HEK293 (cell line): Measurements from ENCODE around the gene FGD6.

Experiments used
- CTCF ChIA-PET: fragments of 350-600 bp; formaldehyde crosslinking; extraction: SDS; loops from one replicate; lab custom pipeline; 2021; ENCODE audit warnings: antibody characterized with exemption; lab: Yijun Ruan, JAX
- POLR2A ChIA-PET: fragments of 300-600 bp; formaldehyde crosslinking; extraction: SDS; loops from one replicate; lab custom pipeline; 2020; ENCODE audit warnings: antibody characterized with exemption, inconsistent platforms; lab: Yijun Ruan, JAX
- H3K27ac ChIP-seq: fragments of 200-500 bp; sonication (Bioruptor generic); 2 replicates; pipeline ENCODE4 v1.5.1; 2014; ENCODE audit warnings: low read depth, low read length, control low read depth, inconsistent platforms; ENCODE audit errors: extremely low read depth
- H3K36me3 ChIP-seq, 2 experiments: fragments of 200-500 bp in 1 of 2; sonication (Bioruptor generic) in 1 of 2; 1 replicate in 1 of 2; 2 replicates in 1 of 2; pipeline ENCODE4 v1.5.1; 2014 to 2017; ENCODE audit warnings: inconsistent platforms in 2 of 2, low read length in 2 of 2; ENCODE audit not compliant: control insufficient read depth in 2 of 2, insufficient read depth in 1 of 2
- H3K4me1 ChIP-seq: fragments of 200-500 bp; sonication (Bioruptor generic); 2 replicates; pipeline ENCODE4 v1.5.1; 2014; ENCODE audit warnings: mild to moderate bottlenecking, low read length, inconsistent platforms; ENCODE audit not compliant: control insufficient read depth, insufficient read depth
- H3K4me3 ChIP-seq: 2 replicates; pipeline ENCODE4 v1.5.1; 2011; ENCODE audit warnings: low read depth, mild to moderate bottlenecking, control low read depth, low read length, moderate library complexity
- H3K9me3 ChIP-seq: fragments of 200-500 bp; sonication (Bioruptor generic); 2 replicates; pipeline ENCODE4 v1.5.1; 2014; ENCODE audit warnings: low read depth, low read length, inconsistent platforms; ENCODE audit not compliant: control insufficient read depth, insufficient read depth
- EGR2 ChIP-seq: fragments of 450-650 bp; formaldehyde crosslinking; IDR thresholded peaks from 2 replicates; pipeline ENCODE4 v1.5.1; 2016; ENCODE audit warnings: low read depth, missing biosample characterization, missing genetic modification characterization
- FEZF1 ChIP-seq: fragments of 450-650 bp; formaldehyde crosslinking; IDR thresholded peaks from 2 replicates; pipeline ENCODE4 v1.5.1; 2016; ENCODE audit warnings: missing biosample characterization, missing genetic modification characterization
- GLI2 ChIP-seq: fragments of 450-650 bp; formaldehyde crosslinking; IDR thresholded peaks from 2 replicates; pipeline ENCODE4; 2017; ENCODE audit warnings: missing biosample characterization, missing genetic modification characterization, low read depth, borderline replicate concordance
- KLF16 ChIP-seq: fragments of 450-650 bp; formaldehyde crosslinking; IDR thresholded peaks from 2 replicates; pipeline ENCODE4 v1.5.1; 2017; ENCODE audit warnings: missing biosample characterization, missing genetic modification characterization
- RBAK ChIP-seq: fragments of 450-650 bp; formaldehyde crosslinking; IDR thresholded peaks from 2 replicates; pipeline ENCODE4 v1.5.1; 2016; ENCODE audit warnings: missing biosample characterization, missing genetic modification characterization
- YY2 ChIP-seq: fragments of 450-650 bp; formaldehyde crosslinking; IDR thresholded peaks from 2 replicates; pipeline ENCODE4 v1.5.1; 2016; ENCODE audit warnings: missing biosample characterization, missing genetic modification characterization
- ZIC2 ChIP-seq: fragments of 450-650 bp; formaldehyde crosslinking; IDR thresholded peaks from 2 replicates; pipeline ENCODE4 v1.5.1; 2016; ENCODE audit warnings: missing biosample characterization, missing genetic modification characterization
- ZNF10 ChIP-seq: fragments of 450-650 bp; formaldehyde crosslinking; IDR thresholded peaks from 2 replicates; pipeline ENCODE4 v1.5.1; 2017; ENCODE audit warnings: missing biosample characterization, missing genetic modification characterization
- ZNF148 ChIP-seq: fragments of 450-650 bp; formaldehyde crosslinking; IDR thresholded peaks from 2 replicates; pipeline ENCODE4 v1.5.0; 2017; ENCODE audit warnings: missing biosample characterization, missing genetic modification characterization, borderline replicate concordance
- ZNF214 ChIP-seq: fragments of 450-650 bp; formaldehyde crosslinking; IDR thresholded peaks from 2 replicates; pipeline ENCODE4 v1.5.1; 2017; ENCODE audit warnings: missing biosample characterization, mild to moderate bottlenecking, missing genetic modification characterization, borderline replicate concordance
- ZNF24 ChIP-seq: fragments of 450-650 bp; formaldehyde crosslinking; IDR thresholded peaks from 2 replicates; pipeline ENCODE4 v1.5.1; 2016; ENCODE audit warnings: missing biosample characterization, missing genetic modification characterization
- ZNF311 ChIP-seq: fragments of 450-650 bp; formaldehyde crosslinking; IDR thresholded peaks from 2 replicates; pipeline ENCODE4 v1.5.1; 2017; ENCODE audit warnings: missing biosample characterization, missing genetic modification characterization, borderline replicate concordance
- ZNF335 ChIP-seq: fragments of 450-650 bp; formaldehyde crosslinking; conservative IDR thresholded peaks from 2 replicates; pipeline ENCODE4 v1.5.1; 2016; ENCODE audit warnings: missing biosample characterization, missing genetic modification characterization
- ZNF423 ChIP-seq: fragments of 450-650 bp; formaldehyde crosslinking; IDR thresholded peaks from 2 replicates; pipeline ENCODE4 v1.5.1; 2016; ENCODE audit warnings: missing biosample characterization, missing genetic modification characterization
- ZNF544 ChIP-seq: fragments of 450-650 bp; formaldehyde crosslinking; IDR thresholded peaks from 2 replicates; pipeline ENCODE4 v1.5.0; 2017; ENCODE audit warnings: missing biosample characterization, missing genetic modification characterization
- ZNF558 ChIP-seq: fragments of 450-650 bp; formaldehyde crosslinking; IDR thresholded peaks from 2 replicates; pipeline ENCODE4 v1.5.1; 2016; ENCODE audit warnings: missing biosample characterization, missing genetic modification characterization
- ZNF585B ChIP-seq: fragments of 450-650 bp; formaldehyde crosslinking; IDR thresholded peaks from 2 replicates; pipeline ENCODE4 v1.5.1; 2016; ENCODE audit warnings: missing biosample characterization, missing genetic modification characterization
- ZNF623 ChIP-seq: fragments of 450-650 bp; formaldehyde crosslinking; IDR thresholded peaks from 2 replicates; pipeline ENCODE4 v1.5.1; 2016; ENCODE audit warnings: missing biosample characterization, missing genetic modification characterization
- ZNF658 ChIP-seq: fragments of 450-650 bp; formaldehyde crosslinking; IDR thresholded peaks from 2 replicates; pipeline ENCODE4; 2016; ENCODE audit warnings: missing biosample characterization, missing genetic modification characterization
- ZNF664 ChIP-seq: fragments of 450-650 bp; formaldehyde crosslinking; IDR thresholded peaks from 2 replicates; pipeline ENCODE4 v1.5.1; 2016; ENCODE audit warnings: missing biosample characterization, missing genetic modification characterization
- ZNF791 ChIP-seq: fragments of 450-650 bp; formaldehyde crosslinking; IDR thresholded peaks from 2 replicates; pipeline ENCODE4 v1.5.1; 2016; ENCODE audit warnings: missing biosample characterization, missing genetic modification characterization
- ZNF830 ChIP-seq: fragments of 450-650 bp; IDR thresholded peaks from 2 replicates; pipeline ENCODE4 v1.5.0; 2018; ENCODE audit warnings: missing biosample characterization, missing genetic modification characterization, low read depth, mild to moderate bottlenecking, moderate library complexity
- ZSCAN18 ChIP-seq: fragments of 450-650 bp; formaldehyde crosslinking; IDR thresholded peaks from 2 replicates; pipeline ENCODE4 v1.5.1; 2016; ENCODE audit warnings: missing biosample characterization, missing genetic modification characterization
- ZSCAN5A ChIP-seq: fragments of 450-650 bp; formaldehyde crosslinking; IDR thresholded peaks from 2 replicates; pipeline ENCODE4 v1.5.1; 2016; ENCODE audit warnings: missing biosample characterization, missing genetic modification characterization
- TF ChIP-seq, protein P1 (sequence below): fragments of 450-650 bp; formaldehyde crosslinking; IDR thresholded peaks from 2 replicates; pipeline ENCODE4 v1.5.1; 2016; ENCODE audit warnings: missing biosample characterization, missing genetic modification characterization
- TF ChIP-seq, protein P2 (sequence below): IDR thresholded peaks from 2 replicates; pipeline ENCODE4 v1.6.1; 2011; ENCODE audit warnings: mild to moderate bottlenecking, low read depth, low read length, borderline replicate concordance

Gene FGD6

DNA sequence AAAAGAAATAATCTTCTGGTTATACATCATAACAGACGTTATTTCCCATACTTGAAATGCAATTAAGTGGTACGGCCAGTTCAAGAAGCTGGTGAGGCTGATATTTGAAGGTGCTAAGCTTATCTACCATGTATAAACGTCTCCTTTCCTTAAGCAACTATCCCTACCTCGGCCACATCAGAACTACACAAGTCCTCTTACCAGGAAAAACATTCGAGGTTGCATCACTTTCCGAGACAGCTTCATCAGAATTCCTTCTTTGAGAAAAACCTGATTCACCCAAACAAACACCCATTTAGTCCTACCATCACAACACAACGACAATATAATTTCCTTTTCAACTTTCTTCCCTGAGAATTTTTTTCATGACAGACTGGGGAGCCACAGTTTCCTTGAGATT is 109.9 kb downstream of the FGD6 start:
- Histone ChIP-seq H3K4me1 (peaks cover 7% of the 10 kb centered on the region), H3K36me3 (no peaks in the 10 kb centered on the region; a peak in 1 of 3 replicates), H3K4me3 (no peak overlapping the region), H3K9me3 (no peaks in the 10 kb centered on the region), H3K27ac (no peak overlapping the region)
- POLR2A ChIA-PET, result no interaction called here
- CTCF ChIA-PET, result no interaction called here
- TF ChIP-seq ZNF214 (tag by site-specific recombination) (no peak), ZNF311 (tag by site-specific recombination) (no peak), ZNF585B (tag by site-specific recombination) (no peak), GLI2 (tag by site-specific recombination) (no peak), ZNF791 (tag by site-specific recombination) (no peak), EGR2 (tag by site-specific recombination) (no peak), ZNF148 (no peak), RBAK (tag by site-specific recombination) (no peak), ZNF830 (tag by site-specific recombination) (no peak), ZNF558 (tag by site-specific recombination) (no peak), ZNF664 (tag by site-specific recombination) (no peak), KLF16 (no peak), YY2 (tag by site-specific recombination) (no peak), ZSCAN5A (tag by site-specific recombination) (no peak)
- TF ChIP-seq, protein P1, sequence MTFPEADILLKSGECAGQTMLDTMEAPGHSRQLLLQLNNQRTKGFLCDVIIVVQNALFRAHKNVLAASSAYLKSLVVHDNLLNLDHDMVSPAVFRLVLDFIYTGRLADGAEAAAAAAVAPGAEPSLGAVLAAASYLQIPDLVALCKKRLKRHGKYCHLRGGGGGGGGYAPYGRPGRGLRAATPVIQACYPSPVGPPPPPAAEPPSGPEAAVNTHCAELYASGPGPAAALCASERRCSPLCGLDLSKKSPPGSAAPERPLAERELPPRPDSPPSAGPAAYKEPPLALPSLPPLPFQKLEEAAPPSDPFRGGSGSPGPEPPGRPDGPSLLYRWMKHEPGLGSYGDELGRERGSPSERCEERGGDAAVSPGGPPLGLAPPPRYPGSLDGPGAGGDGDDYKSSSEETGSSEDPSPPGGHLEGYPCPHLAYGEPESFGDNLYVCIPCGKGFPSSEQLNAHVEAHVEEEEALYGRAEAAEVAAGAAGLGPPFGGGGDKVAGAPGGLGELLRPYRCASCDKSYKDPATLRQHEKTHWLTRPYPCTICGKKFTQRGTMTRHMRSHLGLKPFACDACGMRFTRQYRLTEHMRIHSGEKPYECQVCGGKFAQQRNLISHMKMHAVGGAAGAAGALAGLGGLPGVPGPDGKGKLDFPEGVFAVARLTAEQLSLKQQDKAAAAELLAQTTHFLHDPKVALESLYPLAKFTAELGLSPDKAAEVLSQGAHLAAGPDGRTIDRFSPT, result no peak

DNA sequence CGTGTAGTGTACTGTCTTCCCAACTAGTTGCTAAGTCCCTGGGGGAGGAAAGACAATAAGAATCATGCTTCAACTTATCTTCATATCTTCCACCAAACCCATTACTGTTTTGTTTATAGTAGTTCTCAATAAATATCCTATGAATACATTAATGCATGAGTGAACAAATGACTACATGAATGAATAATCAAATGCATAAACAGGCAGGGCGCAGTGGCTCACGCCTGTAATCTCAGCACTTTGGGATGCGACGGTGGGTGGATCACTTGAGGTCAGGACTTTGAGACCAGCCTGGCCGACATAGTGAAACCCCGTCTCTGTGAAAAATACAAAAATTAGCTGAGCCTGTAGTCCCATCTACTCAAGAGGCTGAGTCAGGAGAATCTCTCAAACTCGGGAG is 111.7 kb downstream of the FGD6 start:
- no peaks in the 10 kb centered on the region for H3K36me3 ChIP-seq
- H3K4me3 ChIP-seq, result no peak overlapping the region
- no peaks in the 10 kb centered on the region for H3K9me3 ChIP-seq
- ChIA-PET CTCF (interaction anchor here (1.8 kb wide), 1 partner anchor 11 kb away, joined by 10 read pairs; no protein-coding TSS in a partner anchor), POLR2A (interaction anchor here (0.7 kb wide), 1 partner anchor 32 kb away, joined by 3 read pairs; the partner anchor contains the start of gene NR2C1)
- H3K27ac ChIP-seq, result no peak overlapping the region
- H3K4me1 ChIP-seq, result peaks cover 9% of the 10 kb centered on the region
- TF ChIP-seq ZNF10, result no peak
- TF ChIP-seq ZSCAN18 (tag by site-specific recombination), result no peak
- no peak for TF ChIP-seq ZNF623 (tag by site-specific recombination)
- no peak for TF ChIP-seq ZNF423 (tag by site-specific recombination)
- TF ChIP-seq ZNF658 (tag by site-specific recombination), result no peak
- no peak for TF ChIP-seq FEZF1 (tag by site-specific recombination)
- TF ChIP-seq ZNF24 (tag by site-specific recombination), result no peak
- TF ChIP-seq, protein P2, sequence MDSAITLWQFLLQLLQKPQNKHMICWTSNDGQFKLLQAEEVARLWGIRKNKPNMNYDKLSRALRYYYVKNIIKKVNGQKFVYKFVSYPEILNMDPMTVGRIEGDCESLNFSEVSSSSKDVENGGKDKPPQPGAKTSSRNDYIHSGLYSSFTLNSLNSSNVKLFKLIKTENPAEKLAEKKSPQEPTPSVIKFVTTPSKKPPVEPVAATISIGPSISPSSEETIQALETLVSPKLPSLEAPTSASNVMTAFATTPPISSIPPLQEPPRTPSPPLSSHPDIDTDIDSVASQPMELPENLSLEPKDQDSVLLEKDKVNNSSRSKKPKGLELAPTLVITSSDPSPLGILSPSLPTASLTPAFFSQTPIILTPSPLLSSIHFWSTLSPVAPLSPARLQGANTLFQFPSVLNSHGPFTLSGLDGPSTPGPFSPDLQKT, result no peak
- TF ChIP-seq ZNF544, result no peak
- no peak for TF ChIP-seq RBAK (tag by site-specific recombination)
- no peak for TF ChIP-seq ZNF335
- TF ChIP-seq ZIC2 (tag by site-specific recombination), result no peak
